HEK293 (cell line): ENCODE measurements around the gene HADHA.

Source experiments
- ZFP41 ChIP-seq: fragments of 450-650 bp; formaldehyde crosslinking; IDR thresholded peaks from 2 replicates; pipeline ENCODE4 v1.5.1; 2016; ENCODE audit warnings: missing biosample characterization, missing genetic modification characterization, borderline replicate concordance
- ZNF112 ChIP-seq: fragments of 450-650 bp; formaldehyde crosslinking; IDR thresholded peaks from 2 replicates; pipeline ENCODE4 v1.5.0; 2017; ENCODE audit warnings: missing biosample characterization, missing genetic modification characterization
- ZNF274 ChIP-seq, 2 experiments: fragments of 200-500 bp in 1 of 2; fragments of 450-650 bp in 1 of 2; sonication (Bioruptor generic) in 1 of 2; formaldehyde crosslinking in 1 of 2; IDR thresholded peaks; 2 replicates each; pipeline versions ENCODE4 v1.5.1 to v1.6.1; 2014 to 2016; ENCODE audit warnings: borderline replicate concordance in 1 of 2, inconsistent platforms in 1 of 2, low read length in 1 of 2, missing biosample characterization in 1 of 2, missing genetic modification characterization in 1 of 2
- ZNF510 ChIP-seq: fragments of 450-650 bp; formaldehyde crosslinking; IDR thresholded peaks from 2 replicates; pipeline ENCODE4 v1.5.1; 2018; ENCODE audit warnings: mild to moderate bottlenecking, missing genetic modification characterization, missing biosample characterization; ENCODE audit not compliant: insufficient replicate concordance
- ZNF830 ChIP-seq: fragments of 450-650 bp; IDR thresholded peaks from 2 replicates; pipeline ENCODE4 v1.5.0; 2018; ENCODE audit warnings: missing biosample characterization, missing genetic modification characterization, low read depth, mild to moderate bottlenecking, moderate library complexity
- TF ChIP-seq, protein P1 (sequence below): fragments of 450-650 bp; formaldehyde crosslinking; IDR thresholded peaks from 2 replicates; pipeline ENCODE4 v1.5.1; 2016; ENCODE audit warnings: missing biosample characterization, missing genetic modification characterization
- TF ChIP-seq, protein P2 (sequence below): fragments of 450-650 bp; formaldehyde crosslinking; IDR thresholded peaks from 2 replicates; pipeline ENCODE4 v1.5.1; 2016; ENCODE audit warnings: missing biosample characterization, missing genetic modification characterization
- TF ChIP-seq, protein P3 (sequence below): fragments of 450-650 bp; formaldehyde crosslinking; IDR thresholded peaks from 2 replicates; pipeline ENCODE4 v1.5.1; 2016; ENCODE audit warnings: missing biosample characterization, missing genetic modification characterization
- TF ChIP-seq, protein P4 (sequence below): IDR thresholded peaks from 2 replicates; pipeline ENCODE4 v1.6.1; 2011; ENCODE audit warnings: mild to moderate bottlenecking, low read depth, low read length, borderline replicate concordance
- TF ChIP-seq, protein P5 (sequence below): fragments of 450-650 bp; formaldehyde crosslinking; IDR thresholded peaks from 2 replicates; pipeline ENCODE4 v1.5.1; 2016; ENCODE audit warnings: missing biosample characterization, missing genetic modification characterization, low read depth

DNA sequence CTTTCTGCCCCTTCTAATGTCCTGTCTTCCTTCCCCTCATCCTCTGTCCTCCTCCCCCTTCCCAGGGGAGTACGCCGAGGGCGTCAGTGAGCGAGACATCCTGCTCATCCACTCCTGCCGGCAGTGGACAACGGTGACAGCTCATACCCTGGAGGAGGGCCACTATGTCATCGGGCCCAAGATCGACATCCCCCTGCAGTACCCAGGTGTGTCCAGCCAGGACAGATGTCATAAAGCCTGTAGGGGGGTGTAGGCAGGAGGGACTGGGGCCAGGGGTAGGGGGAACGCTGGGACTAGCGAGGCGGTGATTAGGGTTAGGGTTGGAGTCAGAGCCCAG lies 68.2 kb downstream of the HADHA start:
- TF ChIP-seq ZNF112 = no peak
- TF ChIP-seq, protein P1, sequence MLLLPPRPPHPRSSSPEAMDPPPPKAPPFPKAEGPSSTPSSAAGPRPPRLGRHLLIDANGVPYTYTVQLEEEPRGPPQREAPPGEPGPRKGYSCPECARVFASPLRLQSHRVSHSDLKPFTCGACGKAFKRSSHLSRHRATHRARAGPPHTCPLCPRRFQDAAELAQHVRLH (tag by site-specific recombination) = no peak
- TF ChIP-seq, protein P2, sequence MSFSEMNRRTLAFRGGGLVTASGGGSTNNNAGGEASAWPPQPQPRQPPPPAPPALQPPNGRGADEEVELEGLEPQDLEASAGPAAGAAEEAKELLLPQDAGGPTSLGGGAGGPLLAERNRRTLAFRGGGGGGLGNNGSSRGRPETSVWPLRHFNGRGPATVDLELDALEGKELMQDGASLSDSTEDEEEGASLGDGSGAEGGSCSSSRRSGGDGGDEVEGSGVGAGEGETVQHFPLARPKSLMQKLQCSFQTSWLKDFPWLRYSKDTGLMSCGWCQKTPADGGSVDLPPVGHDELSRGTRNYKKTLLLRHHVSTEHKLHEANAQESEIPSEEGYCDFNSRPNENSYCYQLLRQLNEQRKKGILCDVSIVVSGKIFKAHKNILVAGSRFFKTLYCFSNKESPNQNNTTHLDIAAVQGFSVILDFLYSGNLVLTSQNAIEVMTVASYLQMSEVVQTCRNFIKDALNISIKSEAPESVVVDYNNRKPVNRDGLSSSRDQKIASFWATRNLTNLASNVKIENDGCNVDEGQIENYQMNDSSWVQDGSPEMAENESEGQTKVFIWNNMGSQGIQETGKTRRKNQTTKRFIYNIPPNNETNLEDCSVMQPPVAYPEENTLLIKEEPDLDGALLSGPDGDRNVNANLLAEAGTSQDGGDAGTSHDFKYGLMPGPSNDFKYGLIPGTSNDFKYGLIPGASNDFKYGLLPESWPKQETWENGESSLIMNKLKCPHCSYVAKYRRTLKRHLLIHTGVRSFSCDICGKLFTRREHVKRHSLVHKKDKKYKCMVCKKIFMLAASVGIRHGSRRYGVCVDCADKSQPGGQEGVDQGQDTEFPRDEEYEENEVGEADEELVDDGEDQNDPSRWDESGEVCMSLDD (tag by site-specific recombination) = no peak
- TF ChIP-seq, protein P3, sequence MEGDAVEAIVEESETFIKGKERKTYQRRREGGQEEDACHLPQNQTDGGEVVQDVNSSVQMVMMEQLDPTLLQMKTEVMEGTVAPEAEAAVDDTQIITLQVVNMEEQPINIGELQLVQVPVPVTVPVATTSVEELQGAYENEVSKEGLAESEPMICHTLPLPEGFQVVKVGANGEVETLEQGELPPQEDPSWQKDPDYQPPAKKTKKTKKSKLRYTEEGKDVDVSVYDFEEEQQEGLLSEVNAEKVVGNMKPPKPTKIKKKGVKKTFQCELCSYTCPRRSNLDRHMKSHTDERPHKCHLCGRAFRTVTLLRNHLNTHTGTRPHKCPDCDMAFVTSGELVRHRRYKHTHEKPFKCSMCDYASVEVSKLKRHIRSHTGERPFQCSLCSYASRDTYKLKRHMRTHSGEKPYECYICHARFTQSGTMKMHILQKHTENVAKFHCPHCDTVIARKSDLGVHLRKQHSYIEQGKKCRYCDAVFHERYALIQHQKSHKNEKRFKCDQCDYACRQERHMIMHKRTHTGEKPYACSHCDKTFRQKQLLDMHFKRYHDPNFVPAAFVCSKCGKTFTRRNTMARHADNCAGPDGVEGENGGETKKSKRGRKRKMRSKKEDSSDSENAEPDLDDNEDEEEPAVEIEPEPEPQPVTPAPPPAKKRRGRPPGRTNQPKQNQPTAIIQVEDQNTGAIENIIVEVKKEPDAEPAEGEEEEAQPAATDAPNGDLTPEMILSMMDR (tag by site-specific recombination) = no peak
- no peak for TF ChIP-seq ZFP41 (tag by site-specific recombination)
- TF ChIP-seq, protein P4, sequence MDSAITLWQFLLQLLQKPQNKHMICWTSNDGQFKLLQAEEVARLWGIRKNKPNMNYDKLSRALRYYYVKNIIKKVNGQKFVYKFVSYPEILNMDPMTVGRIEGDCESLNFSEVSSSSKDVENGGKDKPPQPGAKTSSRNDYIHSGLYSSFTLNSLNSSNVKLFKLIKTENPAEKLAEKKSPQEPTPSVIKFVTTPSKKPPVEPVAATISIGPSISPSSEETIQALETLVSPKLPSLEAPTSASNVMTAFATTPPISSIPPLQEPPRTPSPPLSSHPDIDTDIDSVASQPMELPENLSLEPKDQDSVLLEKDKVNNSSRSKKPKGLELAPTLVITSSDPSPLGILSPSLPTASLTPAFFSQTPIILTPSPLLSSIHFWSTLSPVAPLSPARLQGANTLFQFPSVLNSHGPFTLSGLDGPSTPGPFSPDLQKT = no peak
- no peak for TF ChIP-seq ZNF274 (IDR thresholded peaks at IDR 0.05; ENCODE audit: low read length)
- no peak for TF ChIP-seq ZNF274 (tag by site-specific recombination; IDR thresholded peaks at IDR 0.05; ENCODE audit: borderline replicate concordance)
- TF ChIP-seq, protein P5, sequence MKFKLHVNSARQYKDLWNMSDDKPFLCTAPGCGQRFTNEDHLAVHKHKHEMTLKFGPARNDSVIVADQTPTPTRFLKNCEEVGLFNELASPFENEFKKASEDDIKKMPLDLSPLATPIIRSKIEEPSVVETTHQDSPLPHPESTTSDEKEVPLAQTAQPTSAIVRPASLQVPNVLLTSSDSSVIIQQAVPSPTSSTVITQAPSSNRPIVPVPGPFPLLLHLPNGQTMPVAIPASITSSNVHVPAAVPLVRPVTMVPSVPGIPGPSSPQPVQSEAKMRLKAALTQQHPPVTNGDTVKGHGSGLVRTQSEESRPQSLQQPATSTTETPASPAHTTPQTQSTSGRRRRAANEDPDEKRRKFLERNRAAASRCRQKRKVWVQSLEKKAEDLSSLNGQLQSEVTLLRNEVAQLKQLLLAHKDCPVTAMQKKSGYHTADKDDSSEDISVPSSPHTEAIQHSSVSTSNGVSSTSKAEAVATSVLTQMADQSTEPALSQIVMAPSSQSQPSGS (tag by site-specific recombination) = no peak
- no peak for TF ChIP-seq ZNF510 (tag by site-specific recombination)
- no peak for TF ChIP-seq ZNF830 (tag by site-specific recombination)
